GM19467 (cell line): Measurements from ENCODE around the gene IGSF9B.

Experiments used
- ATAC-seq: cut with Tn5 transposase; IDR thresholded peaks from one replicate; pipeline ENCODE4 v1.9.1; 2021; ENCODE audit warnings: mild to moderate bottlenecking, moderate library complexity; ENCODE audit not compliant: unreplicated experiment

Gene IGSF9B

DNA sequence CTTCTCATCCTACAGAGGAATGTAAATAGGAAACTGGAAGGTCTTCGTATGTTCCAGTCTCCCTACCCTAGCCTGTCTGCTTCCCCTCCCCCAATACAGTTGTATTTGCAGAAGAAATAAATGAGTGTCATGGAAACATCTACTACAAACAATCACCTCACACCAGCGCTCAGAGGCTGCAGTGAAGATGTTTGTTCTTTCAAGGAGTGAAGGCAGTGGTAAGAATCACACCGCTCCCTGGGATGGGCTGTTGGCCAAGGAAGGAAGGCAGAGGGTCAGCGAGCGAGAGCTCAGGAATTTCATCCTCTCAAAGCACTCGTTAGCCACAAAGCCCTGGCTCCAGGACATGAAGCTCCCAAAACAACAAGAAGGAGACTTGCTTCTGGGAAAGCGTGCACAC lies 1.1 kb upstream of the IGSF9B start:
- ATAC-seq: no peak

DNA sequence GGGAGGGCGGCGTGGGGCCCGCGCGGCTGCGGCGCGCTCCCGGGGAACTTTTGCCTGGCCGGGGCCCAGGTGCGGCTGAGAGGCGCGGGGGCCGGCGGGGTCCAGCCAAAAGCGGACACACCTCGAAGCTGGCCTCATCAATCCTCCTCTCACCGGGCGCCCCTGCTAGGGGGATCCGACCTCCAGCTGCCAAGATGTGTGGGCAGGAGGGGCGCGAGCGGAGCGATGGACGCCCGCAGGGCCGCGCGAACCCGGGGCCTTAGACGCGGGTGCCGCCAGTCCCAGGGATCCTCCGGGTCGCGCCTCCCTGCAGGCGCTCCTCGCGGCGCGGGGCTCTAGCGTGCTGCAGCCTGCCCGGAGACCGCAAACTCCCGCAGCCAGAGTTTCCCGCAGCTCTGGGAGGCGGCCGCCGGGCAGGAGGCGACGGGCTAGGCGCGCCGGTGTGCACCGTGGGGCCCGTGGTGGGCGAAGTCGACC lies 785 bp downstream of the IGSF9B start:
- ATAC-seq: no peak

DNA sequence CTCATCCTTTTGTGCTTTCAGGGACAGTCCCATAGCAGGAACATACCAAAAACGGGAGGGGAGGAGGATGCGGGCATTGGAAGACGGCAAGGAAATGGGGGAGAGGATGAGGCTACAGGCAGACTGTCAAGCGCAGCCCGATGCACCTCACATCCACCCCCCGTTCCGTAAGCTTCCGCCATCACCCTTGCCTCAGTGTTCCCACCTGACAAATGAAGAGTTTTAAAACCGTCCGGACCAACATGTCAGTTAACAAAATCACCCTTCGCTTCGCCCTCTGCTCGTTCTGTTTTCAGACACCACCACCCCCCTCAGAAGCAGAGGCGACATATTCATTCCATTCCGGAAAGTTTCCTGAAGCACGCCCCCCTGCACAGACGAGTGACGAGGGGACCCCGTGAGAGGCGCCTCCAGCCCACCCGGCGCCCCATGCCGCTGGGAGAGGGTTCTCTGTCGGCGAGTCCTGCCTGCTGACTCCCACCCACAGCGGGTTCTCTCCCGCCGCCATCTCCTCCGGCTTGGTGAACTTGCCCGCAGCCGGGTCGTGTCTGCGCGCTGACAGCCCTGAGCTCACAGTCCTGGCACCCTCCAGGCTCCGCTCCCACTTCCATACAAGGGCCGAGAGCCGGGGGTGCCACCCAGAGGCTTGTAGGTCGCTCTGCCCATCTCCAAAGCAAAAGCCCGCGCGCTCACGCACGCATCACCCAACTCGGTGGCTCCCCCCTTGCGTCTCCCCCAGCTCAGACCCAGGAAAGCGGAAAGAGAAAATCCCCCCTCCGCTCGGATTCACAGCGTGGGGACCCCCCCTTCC lies 1.5 kb downstream of the IGSF9B start:
- no peak for ATAC-seq

DNA sequence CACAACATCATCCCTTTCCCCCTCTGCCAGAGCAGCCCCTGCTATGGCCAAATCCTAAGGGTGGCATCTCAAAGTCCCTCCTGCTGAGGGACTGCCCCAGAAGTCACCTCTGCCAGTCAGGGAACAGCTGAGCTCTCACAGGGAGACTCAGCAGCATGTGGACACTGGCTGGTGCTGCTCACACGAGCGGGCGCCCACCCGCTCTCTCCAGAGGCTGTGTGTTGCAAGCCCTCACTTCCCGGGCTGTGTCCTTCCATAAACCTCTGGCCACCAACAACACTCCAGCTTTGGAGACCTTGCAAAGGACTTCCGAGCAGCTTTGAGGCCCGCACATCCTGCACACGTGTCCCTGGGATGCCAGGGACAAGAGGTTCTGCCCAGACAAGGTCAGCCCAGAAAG lies 2.8 kb downstream of the IGSF9B start:
- no peak for ATAC-seq

DNA sequence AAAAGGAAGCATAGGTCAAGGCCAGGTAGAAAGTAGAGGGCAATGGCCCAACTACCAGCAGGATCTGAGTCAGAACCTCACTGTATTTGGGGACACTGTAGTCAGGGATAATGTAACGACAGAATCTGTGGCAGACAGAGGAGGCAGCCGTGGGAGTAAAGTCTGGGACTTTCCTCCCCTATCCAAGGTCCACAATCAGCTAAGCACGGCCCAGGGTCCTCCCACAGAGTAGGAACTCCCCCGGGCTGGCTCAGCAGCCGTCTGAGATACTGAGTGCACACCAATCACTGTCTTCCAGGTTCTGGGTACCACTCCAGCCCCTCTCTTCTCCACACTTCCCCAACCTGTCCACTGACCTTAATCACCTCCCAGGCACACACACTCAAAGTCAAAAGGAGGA lies 3.2 kb downstream of the IGSF9B start:
- no peak for ATAC-seq

DNA sequence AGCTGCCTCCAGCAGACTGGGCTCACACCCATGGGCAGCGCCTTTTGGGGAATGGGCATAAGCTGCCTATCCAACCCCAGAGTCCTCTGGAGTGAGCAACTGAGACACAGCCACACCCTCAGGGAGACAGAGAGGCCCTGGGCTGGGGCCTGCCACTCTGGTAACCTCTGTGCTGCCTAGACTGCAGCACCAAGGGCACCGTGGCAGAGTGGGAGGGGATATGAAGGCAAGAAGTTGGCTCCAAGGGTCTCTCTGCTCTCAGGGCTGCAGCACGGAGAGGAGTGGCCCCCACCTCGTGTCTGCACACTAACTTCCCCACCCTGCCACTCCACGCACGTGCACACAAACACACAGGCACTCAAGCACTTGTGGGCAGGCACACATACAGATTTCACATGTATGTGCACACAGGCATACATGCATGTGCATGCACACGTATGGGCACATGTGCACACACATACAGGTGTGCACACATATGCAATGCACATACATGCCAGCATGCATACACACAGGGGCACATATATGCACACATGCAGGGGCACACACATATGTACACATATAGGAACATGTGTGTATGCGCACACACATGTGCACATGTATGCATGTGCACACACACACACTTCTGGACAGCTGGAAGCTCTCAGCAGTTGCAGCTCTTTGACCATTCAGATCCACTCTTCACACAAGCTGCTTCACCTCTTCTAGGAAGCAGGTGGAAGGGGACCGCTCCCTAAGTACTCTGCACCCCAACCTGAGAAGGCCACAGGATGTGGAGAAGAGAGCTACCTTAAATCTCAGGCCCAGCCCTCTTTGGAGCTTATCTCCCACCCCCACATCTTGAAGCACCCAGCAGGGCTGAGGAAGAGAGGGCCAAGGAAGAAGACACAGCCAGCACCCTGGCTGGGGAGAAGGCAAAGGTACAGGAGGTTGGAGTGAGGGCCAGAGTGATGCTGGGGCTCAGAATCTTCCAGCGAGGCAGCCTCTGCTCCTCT lies 4.3 kb downstream of the IGSF9B start:
- ATAC-seq: no peak

DNA sequence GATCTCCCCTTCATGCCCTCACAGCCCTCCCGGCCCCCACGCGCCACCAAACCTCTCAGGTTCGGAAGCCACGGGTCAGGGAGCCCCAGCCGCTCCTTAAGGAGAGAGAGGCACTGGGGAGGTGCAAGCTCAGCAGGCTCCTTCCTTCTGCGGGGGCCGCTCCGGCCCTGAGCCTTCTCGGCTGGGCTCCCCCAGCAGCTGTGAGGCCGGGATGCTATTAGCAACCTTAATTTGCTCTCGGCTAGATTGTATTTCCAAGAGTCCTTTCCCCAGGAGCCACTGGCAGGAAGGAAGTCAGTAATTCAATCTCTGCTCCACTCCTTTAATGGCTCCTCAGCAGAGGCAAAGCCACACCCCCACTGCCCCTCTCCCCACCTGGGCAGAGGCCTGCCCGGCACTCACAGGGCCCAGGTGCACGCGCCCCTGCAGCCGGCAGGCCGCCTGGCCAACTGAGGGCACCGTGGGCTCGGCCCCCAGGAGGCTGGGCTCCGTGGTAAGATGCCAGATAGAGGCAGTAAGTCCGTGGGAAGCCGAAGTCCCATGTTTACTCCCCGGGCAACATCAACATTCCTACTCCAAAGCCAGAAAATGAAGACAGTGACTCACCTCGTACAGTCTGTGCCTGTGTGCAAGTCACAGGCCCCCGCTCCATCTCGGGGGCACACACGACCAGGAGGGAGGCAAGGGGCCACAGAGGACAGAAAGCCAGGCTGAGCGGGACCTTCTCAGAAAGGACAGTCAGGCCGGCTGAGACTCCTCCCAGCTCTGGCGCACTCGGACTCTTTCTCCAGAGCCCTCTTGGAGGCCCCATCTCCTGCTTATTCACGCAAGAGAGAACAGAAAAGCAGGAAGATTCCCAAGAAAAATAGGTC lies 5.2 kb downstream of the IGSF9B start:
- ATAC-seq: no peak

DNA sequence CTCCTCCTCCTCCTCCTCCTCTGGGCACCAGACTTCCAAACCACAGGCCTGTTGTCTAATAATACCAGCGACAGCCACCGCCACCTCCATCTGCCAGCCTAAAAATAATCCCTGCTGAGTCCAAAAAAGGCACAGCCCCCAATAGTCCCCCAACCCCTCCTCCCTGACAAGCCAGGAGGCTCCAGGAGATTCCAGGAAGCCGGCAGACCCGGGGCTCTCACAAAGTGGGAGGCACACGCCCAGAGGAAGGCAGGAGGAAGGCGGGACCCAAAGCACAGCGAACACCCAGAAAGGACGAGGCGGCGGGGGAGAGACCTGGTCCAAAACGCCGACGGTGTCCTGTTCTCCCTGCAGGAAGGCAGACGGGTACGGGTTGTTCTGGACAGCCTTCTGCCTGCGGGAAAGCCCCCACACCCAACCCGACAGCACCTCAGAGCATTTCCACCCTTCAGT lies 5.9 kb downstream of the IGSF9B start:
- no peak for ATAC-seq

DNA sequence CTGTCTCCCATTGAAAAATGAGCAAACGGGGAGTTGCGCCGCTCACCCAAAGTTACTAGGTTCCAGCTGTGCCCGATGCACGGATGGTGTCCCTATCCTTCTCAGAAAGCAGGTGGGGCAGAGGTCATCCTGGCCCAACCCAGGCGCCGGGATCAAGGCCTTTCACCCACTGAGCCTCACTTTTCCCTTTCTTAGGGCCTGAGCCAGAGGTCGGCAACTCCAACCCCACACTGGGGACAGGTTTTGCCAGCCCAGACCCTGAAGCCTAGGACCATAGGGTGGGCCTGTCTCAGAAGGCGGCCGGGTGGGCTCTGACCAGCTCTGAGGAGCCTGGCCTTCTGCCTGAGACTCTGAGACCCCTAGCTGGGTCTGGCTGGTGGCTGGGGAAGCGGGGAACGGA lies 6.3 kb downstream of the IGSF9B start:
- no peak for ATAC-seq

DNA sequence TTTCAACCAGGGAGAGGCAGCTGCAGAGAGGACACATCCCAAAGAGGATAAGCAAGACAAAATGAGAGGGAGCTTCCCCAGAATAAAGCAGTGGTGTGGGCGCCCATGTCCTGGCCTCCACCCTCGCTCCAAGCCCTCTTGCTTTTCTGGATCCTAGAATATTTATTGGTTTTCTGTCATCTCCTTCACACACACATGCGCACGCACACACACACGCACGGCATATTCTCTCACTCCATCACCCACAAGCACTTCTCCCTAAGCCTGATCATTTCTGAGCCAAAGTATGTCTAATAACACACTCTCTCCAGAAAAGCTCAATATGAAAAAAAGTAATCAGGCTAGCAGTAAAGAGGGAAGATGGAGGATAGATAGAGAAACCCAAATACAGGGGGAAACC lies 7.6 kb downstream of the IGSF9B start:
- no peak for ATAC-seq

DNA sequence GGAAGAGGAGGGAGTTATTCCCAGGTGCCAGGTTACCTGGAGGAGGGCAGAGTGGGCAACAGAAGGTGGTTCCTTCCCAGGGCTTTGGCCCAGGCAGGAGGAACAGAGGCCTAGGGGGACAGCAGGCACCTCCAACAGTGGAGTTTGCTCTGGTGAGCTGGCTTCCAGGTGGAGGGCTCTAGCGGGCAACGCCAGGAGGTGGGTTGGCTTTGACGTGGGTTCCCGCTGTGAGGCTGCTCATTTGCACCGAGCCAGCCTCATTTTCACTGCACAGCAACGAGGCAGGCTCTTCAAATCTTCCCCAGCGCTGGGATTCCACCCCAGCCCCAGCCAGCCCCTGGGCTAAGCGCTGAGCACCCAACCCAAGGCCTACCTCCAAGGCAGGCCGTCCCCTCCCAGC lies 8.1 kb downstream of the IGSF9B start:
- ATAC-seq: no peak

DNA sequence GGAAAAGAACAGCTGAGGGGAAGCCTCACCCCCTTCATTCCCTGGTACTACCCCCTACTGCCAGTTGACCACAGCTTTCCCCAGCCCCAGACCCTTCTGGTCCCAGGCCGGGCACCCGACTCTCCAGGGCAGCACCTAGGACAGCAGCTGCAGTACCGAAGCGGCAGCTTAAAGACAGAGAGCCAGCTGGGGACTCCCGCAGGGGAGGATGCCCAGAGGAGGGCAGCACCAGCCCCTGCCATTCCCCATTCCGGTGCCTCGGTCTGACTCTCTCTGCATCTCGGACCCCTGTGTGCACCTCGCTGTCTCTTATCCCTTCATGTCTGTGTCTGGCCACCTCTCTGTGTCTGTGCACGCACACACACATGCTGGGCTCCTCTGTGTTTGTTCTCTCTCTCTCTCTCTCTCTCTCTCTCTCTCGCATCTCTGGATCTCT lies 9.4 kb downstream of the IGSF9B start:
- ATAC-seq: no peak

DNA sequence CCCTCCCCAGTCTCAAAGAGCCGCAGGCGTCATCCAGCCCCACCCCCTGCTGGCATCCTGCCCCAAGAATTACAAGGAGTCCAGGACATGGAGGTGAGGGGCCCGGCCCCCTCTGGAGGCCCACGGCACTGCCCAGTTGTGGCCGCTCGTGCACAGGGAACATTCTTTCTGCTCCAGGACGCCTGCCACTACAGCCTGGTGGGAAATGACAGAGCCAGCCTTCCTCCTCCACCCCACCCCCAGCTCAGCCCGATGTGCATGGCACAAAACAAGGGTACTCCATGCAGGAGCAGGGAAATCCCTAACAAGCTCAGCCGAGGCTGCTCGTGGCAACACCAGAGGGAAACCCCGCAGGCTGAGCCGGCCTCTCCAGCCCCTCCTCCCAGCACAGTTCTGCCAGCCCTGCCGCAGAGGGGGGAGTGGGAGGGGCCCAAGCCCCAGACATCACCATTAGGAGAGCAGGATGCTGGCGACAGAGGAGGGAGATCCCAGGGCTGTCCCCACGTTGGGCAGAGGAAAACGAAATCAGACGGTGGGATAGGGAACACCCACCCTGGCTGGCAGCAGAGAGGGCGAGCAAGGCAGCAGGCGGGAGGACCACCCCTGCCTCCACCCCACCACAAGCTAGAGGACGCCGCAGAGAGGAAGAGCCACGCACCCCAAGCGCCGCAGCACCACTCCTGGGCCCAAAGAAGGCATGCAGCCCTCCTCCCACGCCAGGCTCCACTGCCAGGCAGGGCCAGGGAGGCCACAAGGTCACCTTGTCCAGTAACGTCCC lies 10.0 kb downstream of the IGSF9B start:
- no peak for ATAC-seq

DNA sequence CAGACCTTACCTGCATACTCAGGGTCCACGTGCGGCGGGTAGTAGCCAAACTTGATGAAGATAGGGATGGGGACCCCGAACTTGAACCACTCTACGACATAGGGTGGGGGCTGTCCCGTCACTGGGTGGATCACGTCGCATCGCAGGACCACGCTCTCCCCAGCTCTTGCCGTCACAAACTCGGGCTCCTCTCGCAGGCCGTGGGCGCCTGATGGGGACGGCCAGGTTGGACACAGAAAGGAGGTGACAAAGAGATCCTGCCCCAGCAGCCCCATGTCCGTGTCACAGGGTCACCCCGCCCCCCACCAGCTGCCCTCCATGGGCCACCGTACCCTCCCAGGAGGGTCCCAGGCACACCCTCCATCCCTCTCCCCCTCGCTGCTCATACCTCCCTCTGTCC lies 10.7 kb downstream of the IGSF9B start:
- ATAC-seq: no peak

DNA sequence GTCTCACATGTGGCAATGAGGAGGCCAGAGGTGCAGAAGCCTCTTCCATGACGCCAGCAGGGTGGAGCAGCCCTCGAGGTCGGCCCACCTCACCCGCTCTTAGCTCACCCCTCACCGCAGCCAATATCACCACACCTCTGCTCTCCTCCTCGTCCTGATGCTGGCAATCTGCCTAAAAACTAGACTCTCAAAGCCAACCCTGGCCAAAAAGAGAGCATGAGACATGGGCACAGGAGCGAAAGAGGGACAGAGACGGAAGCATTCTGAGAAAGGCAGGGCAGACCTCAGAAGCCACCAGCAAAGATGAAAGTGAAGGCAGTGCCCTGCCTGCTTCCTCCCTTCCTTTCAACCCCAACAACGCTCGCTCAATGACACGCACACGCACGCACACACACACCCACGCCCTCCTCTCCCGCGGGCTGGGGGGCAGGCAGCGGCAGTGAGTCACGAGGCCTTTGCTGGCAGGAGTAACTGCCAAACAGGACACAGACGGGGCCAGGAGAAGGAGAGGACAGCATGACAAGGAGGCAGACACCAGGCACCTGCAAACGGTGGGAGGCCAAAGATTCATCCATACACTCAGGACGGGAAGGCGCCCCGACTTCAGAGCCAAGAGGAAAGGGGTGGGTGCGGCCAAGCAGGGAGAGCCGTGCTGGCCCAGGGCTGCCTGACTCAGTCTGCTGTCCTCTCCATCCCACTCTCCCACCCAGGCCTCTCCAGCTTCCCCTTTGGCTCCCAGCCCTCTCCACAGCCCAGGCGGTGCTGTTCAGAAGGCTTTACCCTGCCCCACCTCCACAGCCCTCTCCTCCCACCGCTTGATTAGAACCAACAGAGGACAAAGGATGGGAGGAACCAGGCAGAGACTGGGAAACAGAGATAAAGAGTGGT lies 11.4 kb downstream of the IGSF9B start:
- no peak for ATAC-seq

DNA sequence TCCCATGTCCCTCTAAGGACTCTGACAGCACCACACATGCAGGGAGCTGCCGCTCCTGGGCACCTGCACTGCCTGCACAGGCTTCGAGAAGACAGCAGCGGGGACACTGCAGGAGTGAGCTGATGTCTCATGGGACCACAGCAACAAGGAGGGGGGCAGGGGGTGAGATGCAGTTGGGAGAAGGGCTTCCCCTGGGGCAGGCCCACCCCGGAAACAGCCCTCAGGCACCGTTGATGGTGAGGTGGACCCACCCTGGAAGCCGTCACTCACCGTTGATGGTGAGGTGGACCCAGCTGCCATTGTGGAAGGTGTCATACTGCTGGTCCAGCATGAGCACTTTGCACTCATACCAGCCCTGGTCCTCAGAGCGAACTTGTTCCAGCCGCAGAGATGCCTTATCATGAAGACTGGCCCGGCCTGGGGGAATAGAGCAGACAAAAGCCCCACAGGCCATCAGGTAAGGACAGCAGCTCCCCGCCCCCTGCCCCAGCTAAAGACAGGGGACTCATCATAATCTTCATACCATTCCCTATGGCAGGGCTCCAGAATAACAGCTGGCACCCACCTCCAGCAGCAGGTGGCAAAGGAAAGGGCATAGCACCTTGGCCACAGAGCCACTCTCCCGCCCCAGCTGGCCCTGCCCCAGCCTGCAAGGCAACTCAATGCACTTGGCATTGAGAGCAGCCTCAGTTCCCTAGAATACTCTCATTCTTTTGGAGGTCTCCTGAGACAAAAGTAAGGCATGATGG lies 12.6 kb downstream of the IGSF9B start:
- ATAC-seq: no peak

DNA sequence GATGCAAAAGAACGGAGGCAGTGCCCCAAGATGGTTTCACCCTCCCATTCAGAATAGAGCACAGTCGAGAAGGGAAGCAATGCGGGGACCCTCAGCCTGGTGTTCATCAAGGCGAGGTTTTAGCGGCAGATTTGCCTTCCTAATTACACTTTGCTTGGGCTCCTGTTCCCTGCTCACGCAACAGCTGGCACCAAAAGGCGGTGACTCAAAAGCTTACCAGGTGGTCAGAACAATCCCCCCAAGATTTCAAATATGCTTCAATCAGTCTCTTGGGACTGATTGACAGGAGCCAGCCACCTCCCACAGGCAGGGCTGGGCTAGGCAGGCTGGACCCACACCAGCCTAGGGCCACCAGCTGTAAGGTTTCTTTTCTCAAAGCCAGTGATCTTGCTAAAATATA lies 14.2 kb downstream of the IGSF9B start:
- no peak for ATAC-seq

DNA sequence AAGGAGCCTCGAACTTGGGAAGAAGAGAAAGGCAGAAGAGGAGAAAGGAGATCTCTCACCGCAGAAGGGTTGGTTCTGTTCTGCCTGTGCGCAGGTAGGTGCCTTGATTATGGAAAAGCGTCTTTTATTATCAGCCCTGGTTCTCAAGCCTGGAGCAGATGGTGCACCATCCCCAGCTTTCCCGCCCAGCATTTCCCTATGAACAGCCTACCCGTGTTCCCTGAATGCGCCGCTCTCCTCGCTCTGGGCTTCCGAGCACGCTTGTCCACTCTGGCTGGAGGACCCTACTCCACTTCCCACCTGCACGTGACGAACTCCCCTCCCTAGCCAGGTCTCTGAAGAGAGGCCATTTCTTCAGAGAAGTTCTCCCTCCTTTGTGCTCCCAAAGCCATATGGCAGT lies 15.2 kb downstream of the IGSF9B start:
- ATAC-seq: no peak
